Trophoblast cell (in vitro differentiated cells and primary cell): Measurements from ENCODE around the gene ME2. TPM values are rescaled to one million over a fixed set of nuclear protein-coding genes. Genes with fewer than 3 reads are reported as not detected.

Source experiments
- DNase-seq, 2 donors: peaks; one replicate each; pipeline ENCODE4 v3.0.0-alpha.2; 2016
- H2AFZ ChIP-seq: 2 replicates; pipeline ENCODE4 v1.6.1; 2013; ENCODE audit warnings: low read length, moderate library complexity, mild to moderate bottlenecking; ENCODE audit not compliant: insufficient read depth, poor library complexity
- H2AK5ac ChIP-seq: 2 replicates; pipeline ENCODE4 v1.6.1; 2013; ENCODE audit warnings: mild to moderate bottlenecking, low read length
- H2BK120ac ChIP-seq: 2 replicates; pipeline ENCODE4 v1.6.1; 2013; ENCODE audit warnings: low read length, mild to moderate bottlenecking, moderate library complexity; ENCODE audit not compliant: insufficient read depth, poor library complexity
- H2BK12ac ChIP-seq: 2 replicates; pipeline ENCODE4 v1.6.1; 2013; ENCODE audit warnings: mild to moderate bottlenecking, low read length, moderate library complexity
- H2BK5ac ChIP-seq: 2 replicates; pipeline ENCODE4 v1.6.1; 2013; ENCODE audit warnings: low read length, low read depth, moderate library complexity, mild to moderate bottlenecking; ENCODE audit not compliant: poor library complexity
- H3K14ac ChIP-seq: 2 replicates; pipeline ENCODE4 v1.6.1; 2013; ENCODE audit warnings: mild to moderate bottlenecking, low read length
- H3K18ac ChIP-seq: 2 replicates; pipeline ENCODE4 v1.6.1; 2013; ENCODE audit warnings: mild to moderate bottlenecking, low read length
- H3K23ac ChIP-seq: 2 replicates; pipeline ENCODE4 v1.6.1; 2013; ENCODE audit warnings: low read length
- H3K27ac ChIP-seq: 2 replicates; pipeline ENCODE4 v1.5.1; 2013; ENCODE audit warnings: low read depth, mild to moderate bottlenecking, inconsistent platforms, low read length, moderate library complexity
- H3K27me3 ChIP-seq: 2 replicates; pipeline ENCODE4 v1.6.1; 2013; ENCODE audit warnings: inconsistent platforms, mild to moderate bottlenecking, low read length, moderate library complexity; ENCODE audit not compliant: insufficient read depth
- H3K36me3 ChIP-seq, 2 experiments: 1 replicate in 1 of 2; 2 replicates in 1 of 2; pipeline ENCODE4 v1.6.1; 2013; ENCODE audit warnings: low read length in 2 of 2, mild to moderate bottlenecking in 2 of 2, moderate library complexity in 1 of 2; ENCODE audit not compliant: insufficient read depth in 2 of 2, control insufficient read depth in 1 of 2
- H3K4ac ChIP-seq: 2 replicates; pipeline ENCODE4 v1.6.1; 2013; ENCODE audit warnings: low read depth, mild to moderate bottlenecking, low read length, moderate library complexity
- H3K4me1 ChIP-seq, 2 experiments: 1 replicate in 1 of 2; 2 replicates in 1 of 2; pipeline ENCODE4 v1.6.1; 2013; ENCODE audit warnings: low read length in 2 of 2, mild to moderate bottlenecking in 2 of 2, moderate library complexity in 1 of 2; ENCODE audit not compliant: insufficient read depth in 2 of 2, control insufficient read depth in 1 of 2
- H3K4me2 ChIP-seq: 2 replicates; pipeline ENCODE4 v1.6.1; 2013; ENCODE audit warnings: inconsistent platforms, mild to moderate bottlenecking, low read length, moderate library complexity
- H3K4me3 ChIP-seq: 2 replicates; pipeline ENCODE4 v1.5.1; 2013; ENCODE audit warnings: mild to moderate bottlenecking, low read depth, low read length, inconsistent platforms
- H3K79me1 ChIP-seq: one replicate; pipeline ENCODE4 v1.6.1; 2013; ENCODE audit warnings: low read length
- H3K79me2 ChIP-seq: 2 replicates; pipeline ENCODE4 v1.6.1; 2013; ENCODE audit warnings: low read length, mild to moderate bottlenecking; ENCODE audit not compliant: control insufficient read depth, insufficient read depth, poor library complexity
- H3K9ac ChIP-seq: 2 replicates; pipeline ENCODE4 v1.6.1; 2013; ENCODE audit warnings: mild to moderate bottlenecking, low read length
- H3K9me3 ChIP-seq: 2 replicates; pipeline ENCODE4 v1.6.1; 2013; ENCODE audit warnings: low read depth, mild to moderate bottlenecking, control low read depth, inconsistent platforms, low read length; ENCODE audit not compliant: insufficient read depth
- H4K12ac ChIP-seq: 2 replicates; pipeline ENCODE4 v1.6.1; 2013; ENCODE audit warnings: low read depth, mild to moderate bottlenecking, low read length, moderate library complexity
- H4K8ac ChIP-seq: 2 replicates; pipeline ENCODE4 v1.6.1; 2013; ENCODE audit warnings: low read depth, mild to moderate bottlenecking, low read length, moderate library complexity
- H4K91ac ChIP-seq: one replicate; pipeline ENCODE4 v1.6.1; 2013; ENCODE audit warnings: low read depth, mild to moderate bottlenecking, low read length, moderate library complexity
- WGBS: extraction: QIAGEN DNeasy Blood & Tissue Kit; methylation state at CpG from one replicate; pipeline ENCODE4 v1.1.7; 2013; ENCODE audit warnings: missing lambda C conversion rate; ENCODE audit not compliant: insufficient read length, insufficient coverage; ENCODE audit errors: extremely low coverage; 5-methylcytosine and 5-hydroxymethylcytosine counted together
- polyA plus RNA-seq: library from polyadenylated mRNA; stranded (reverse); fragments of 200-250 nt; gene quantifications from 2 replicates; pipeline ENCODE4 v1.2.3, GENCODE V29; 2013

The ME2 gene
- polyA plus RNA-seq: 16.4 and 16.9 TPM in 2 replicates

- peaks cover 6% of the 10 kb centered on the region for H3K79me1 ChIP-seq
- no peak within 1 kb of the TSS for H2AK5ac ChIP-seq
- H2BK120ac ChIP-seq: peak within 1 kb of the TSS; percentile 0
- H4K91ac ChIP-seq: peak within 1 kb of the TSS; percentile 76
- no CpG with 5 or more reads among the region's 78 CpGs for WGBS
- no peak within 1 kb of the TSS for H3K23ac ChIP-seq
- H3K18ac ChIP-seq: peak within 1 kb of the TSS; percentile 83
- peak within 1 kb of the TSS; percentile 75 for H4K12ac ChIP-seq
- no peaks in the 10 kb centered on the region for H3K4me1 ChIP-seq
- H3K4me2 ChIP-seq: peak within 1 kb of the TSS; percentile 70
- H3K9me3 ChIP-seq: no peaks in the 10 kb centered on the region
- H3K36me3 ChIP-seq: no peaks in the 10 kb centered on the region
- H2AFZ ChIP-seq: peak within 1 kb of the TSS; percentile 64
- no peak within 1 kb of the TSS for H3K4ac ChIP-seq
- DNase-seq: peak; percentile 96 to 97
- H3K27me3 ChIP-seq: no peaks in the 10 kb centered on the region
- H3K9ac ChIP-seq: peak within 1 kb of the TSS; percentile 4
- H2BK5ac ChIP-seq: no peak within 1 kb of the TSS
- H4K8ac ChIP-seq: peak within 1 kb of the TSS; percentile 90
- peak within 1 kb of the TSS; percentile 14 for H3K27ac ChIP-seq
- peaks cover 2% of the 10 kb centered on the region for H3K79me2 ChIP-seq
- H3K4me3 ChIP-seq: peak within 1 kb of the TSS; percentile 91
- H2BK12ac ChIP-seq: no peak within 1 kb of the TSS
- H3K14ac ChIP-seq: peak within 1 kb of the TSS; percentile 66
Observed at GRCh38 chr18:50878345-50879301, at the start of gene ME2. ME2 (plus strand) TSS chr18:50879118; CDS start chr18:50895821, 16,703 bp downstream.

GRCh38 chr18:50829644-50830043 is 49.3 kb upstream of the ME2 start:
- Histone ChIP-seq H3K14ac (no peak overlapping the region), H3K4me1 (no peaks in the 10 kb centered on the region), H3K4me2 (no peak overlapping the region), H3K27ac (no peak overlapping the region), H4K91ac (no peak overlapping the region), H3K9me3 (no peaks in the 10 kb centered on the region), H3K79me1 (no peaks in the 10 kb centered on the region), H4K12ac (no peak overlapping the region), H3K4ac (no peak overlapping the region), H3K18ac (no peak overlapping the region), H2BK120ac (no peak overlapping the region), H3K23ac (no peak overlapping the region), H3K4me3 (no peak overlapping the region), H4K8ac (no peak overlapping the region), H2BK12ac (no peak overlapping the region), H3K27me3 (no peaks in the 10 kb centered on the region), H2BK5ac (no peak overlapping the region), H2AFZ (no peak overlapping the region), H3K36me3 (no peaks in the 10 kb centered on the region), H3K79me2 (no peaks in the 10 kb centered on the region), H3K9ac (no peak overlapping the region), H2AK5ac (no peak overlapping the region)
- no CpG with 5 or more reads among the region's 5 CpGs for WGBS
- no peak for DNase-seq

GRCh38 chr18:50830544-50830943 is 48.4 kb upstream of the ME2 start:
- no peak overlapping the region for H3K4me2 ChIP-seq
- DNase-seq: peak in 1 of 2 donors; percentile 12
- no peak overlapping the region for H3K23ac ChIP-seq
- no CpG with 5 or more reads among the region's 5 CpGs for WGBS
- H2AFZ ChIP-seq: no peak overlapping the region
- H3K4me1 ChIP-seq: no peaks in the 10 kb centered on the region
- H2BK120ac ChIP-seq: no peak overlapping the region
- no peaks in the 10 kb centered on the region for H3K27me3 ChIP-seq
- no peaks in the 10 kb centered on the region for H3K9me3 ChIP-seq
- no peak overlapping the region for H3K9ac ChIP-seq
- no peak overlapping the region for H3K4ac ChIP-seq
- H4K12ac ChIP-seq: no peak overlapping the region
- no peak overlapping the region for H2BK12ac ChIP-seq
- no peak overlapping the region for H3K14ac ChIP-seq
- no peak overlapping the region for H3K18ac ChIP-seq
- no peak overlapping the region for H3K27ac ChIP-seq
- no peaks in the 10 kb centered on the region for H3K79me1 ChIP-seq
- no peaks in the 10 kb centered on the region for H3K36me3 ChIP-seq
- H4K91ac ChIP-seq: no peak overlapping the region
- no peaks in the 10 kb centered on the region for H3K79me2 ChIP-seq
- H4K8ac ChIP-seq: no peak overlapping the region
- no peak overlapping the region for H2AK5ac ChIP-seq
- H2BK5ac ChIP-seq: no peak overlapping the region
- H3K4me3 ChIP-seq: no peak overlapping the region

GRCh38 chr18:50832754-50833153 is 46.2 kb upstream of the ME2 start:
- Histone ChIP-seq H3K14ac (no peak overlapping the region), H4K12ac (no peak overlapping the region), H3K4me1 (no peaks in the 10 kb centered on the region), H3K27me3 (no peaks in the 10 kb centered on the region), H3K23ac (no peak overlapping the region), H3K36me3 (no peaks in the 10 kb centered on the region), H3K27ac (no peak overlapping the region), H2BK5ac (no peak overlapping the region), H3K9ac (no peak overlapping the region), H2BK120ac (no peak overlapping the region), H4K91ac (no peak overlapping the region), H3K4ac (no peak overlapping the region), H2BK12ac (no peak overlapping the region), H3K18ac (no peak overlapping the region), H2AFZ (no peak overlapping the region), H2AK5ac (no peak overlapping the region), H3K9me3 (no peaks in the 10 kb centered on the region), H3K79me1 (no peaks in the 10 kb centered on the region), H3K4me3 (no peak overlapping the region), H4K8ac (no peak overlapping the region), H3K4me2 (no peak overlapping the region), H3K79me2 (no peaks in the 10 kb centered on the region)
- DNase-seq: no peak
- no CpG with 5 or more reads among the region's 2 CpGs for WGBS
